ENCODE data around the gene VWA2. TPM values are rescaled to one million over a fixed set of nuclear protein-coding genes. Genes with fewer than 3 reads are reported as not detected.

Gene VWA2
- total RNA-seq: not detected in 2 replicates

GRCh38 chr10:114239117-114239993 is at the start of gene VWA2:
Gene VWA2, plus strand, starts transcription at chr10:114239254. Its CDS starts 9,460 bp downstream, at chr10:114248714.
- DNase-seq (ENCODE audit: low read depth, low spot score): no peak

- DNase-seq (ENCODE audit: low read depth, low spot score): no peak
These were observed 49.4 kb upstream of the VWA2 start for GRCh38 chr10:114189700-114190099.

GRCh38 chr10:114195079-114195478 is 44.0 kb upstream of the VWA2 start:
- no peak for DNase-seq (ENCODE audit: low read depth, low spot score)

GRCh38 chr10:114199239-114199638 is 39.8 kb upstream of the VWA2 start:
- no peak for DNase-seq (ENCODE audit: low read depth, low spot score)

- no peak for DNase-seq (ENCODE audit: low read depth, low spot score)
These were observed 36.2 kb upstream of the VWA2 start for GRCh38 chr10:114202812-114203211.

GRCh38 chr10:114206902-114207301 is 32.2 kb upstream of the VWA2 start:
- DNase-seq (ENCODE audit: low read depth, low spot score): no peak

GRCh38 chr10:114207349-114207748 is 31.7 kb upstream of the VWA2 start:
- DNase-seq (ENCODE audit: low read depth, low spot score): no peak

GRCh38 chr10:114208351-114208750 is 30.7 kb upstream of the VWA2 start:
- no peak for DNase-seq (ENCODE audit: low read depth, low spot score)

GRCh38 chr10:114212153-114212552 is 26.9 kb upstream of the VWA2 start:
- DNase-seq (ENCODE audit: low read depth, low spot score): no peak

- DNase-seq (ENCODE audit: low read depth, low spot score): no peak
These were observed 24.0 kb upstream of the VWA2 start for GRCh38 chr10:114215033-114215432.

- DNase-seq (ENCODE audit: low read depth, low spot score): no peak
These were observed 18.8 kb upstream of the VWA2 start for GRCh38 chr10:114220281-114220680.

GRCh38 chr10:114221235-114221634 is 17.8 kb upstream of the VWA2 start:
- no peak for DNase-seq (ENCODE audit: low read depth, low spot score)

GRCh38 chr10:114223066-114223465 is 16.0 kb upstream of the VWA2 start:
- DNase-seq (ENCODE audit: low read depth, low spot score): no peak

GRCh38 chr10:114228156-114228555 is 10.9 kb upstream of the VWA2 start:
- DNase-seq (ENCODE audit: low read depth, low spot score): no peak

GRCh38 chr10:114232561-114233176 is 6.4 kb upstream of the VWA2 start:
- no peak for DNase-seq (ENCODE audit: low read depth, low spot score)

- no peak for DNase-seq (ENCODE audit: low read depth, low spot score)
These were observed 5.6 kb upstream of the VWA2 start for GRCh38 chr10:114233482-114233881.

- DNase-seq (ENCODE audit: low read depth, low spot score): no peak
These were observed 4.9 kb upstream of the VWA2 start for GRCh38 chr10:114234132-114234531.

- no peak for DNase-seq (ENCODE audit: low read depth, low spot score)
These were observed 916 bp downstream of the VWA2 start for GRCh38 chr10:114239994-114240345.

- no peak for DNase-seq (ENCODE audit: low read depth, low spot score)
These were observed 3.2 kb downstream of the VWA2 start for GRCh38 chr10:114242235-114242634.

GRCh38 chr10:114243661-114244060 is 4.6 kb downstream of the VWA2 start:
- DNase-seq (ENCODE audit: low read depth, low spot score): no peak

GRCh38 chr10:114244126-114244525 is 5.1 kb downstream of the VWA2 start:
- DNase-seq (ENCODE audit: low read depth, low spot score): no peak

- DNase-seq (ENCODE audit: low read depth, low spot score): no peak
These were observed 6.2 kb downstream of the VWA2 start for GRCh38 chr10:114245121-114245791.
